ENCODE results near the gene DGKI. TPM values are rescaled to one million over a fixed set of nuclear protein-coding genes. Genes with fewer than 3 reads are reported as not detected.

The DGKI gene
- total RNA-seq, 2 donors from 2014 or later: 0.04 to 0.64 TPM

- Mint-ChIP-seq H3K4me1 (peaks cover 1% of the 10 kb centered on the region), H3K9me3 (no peaks in the 10 kb centered on the region), H3K27ac (no peak overlapping the region), H3K4me3 (no peak overlapping the region), H3K27me3 (ENCODE audit: insufficient read depth) (no peaks in the 10 kb centered on the region), H3K36me3 (ENCODE audit: low read depth) (no peaks in the 10 kb centered on the region)
- Histone ChIP-seq H3K9ac (ENCODE audit: extremely low read depth, low read length, poor library complexity, severe bottlenecking) (no peak overlapping the region), H3K9me3 (ENCODE audit: control insufficient read depth, low read length) (no peaks in the 10 kb centered on the region), H3K27me3 (ENCODE audit: control insufficient read depth, insufficient read depth, low read length, poor library complexity, severe bottlenecking) (no peaks in the 10 kb centered on the region), H3K36me3 (ENCODE audit: control insufficient read depth, insufficient read depth, low read length) (no peaks in the 10 kb centered on the region), H3K4me3 (ENCODE audit: low read length) (no peak overlapping the region), H3K27ac (ENCODE audit: low read depth, low read length) (no peak overlapping the region), H3K4me1 (ENCODE audit: control insufficient read depth, insufficient read depth, low read length) (no peaks in the 10 kb centered on the region)
- TF ChIP-seq, protein P1, sequence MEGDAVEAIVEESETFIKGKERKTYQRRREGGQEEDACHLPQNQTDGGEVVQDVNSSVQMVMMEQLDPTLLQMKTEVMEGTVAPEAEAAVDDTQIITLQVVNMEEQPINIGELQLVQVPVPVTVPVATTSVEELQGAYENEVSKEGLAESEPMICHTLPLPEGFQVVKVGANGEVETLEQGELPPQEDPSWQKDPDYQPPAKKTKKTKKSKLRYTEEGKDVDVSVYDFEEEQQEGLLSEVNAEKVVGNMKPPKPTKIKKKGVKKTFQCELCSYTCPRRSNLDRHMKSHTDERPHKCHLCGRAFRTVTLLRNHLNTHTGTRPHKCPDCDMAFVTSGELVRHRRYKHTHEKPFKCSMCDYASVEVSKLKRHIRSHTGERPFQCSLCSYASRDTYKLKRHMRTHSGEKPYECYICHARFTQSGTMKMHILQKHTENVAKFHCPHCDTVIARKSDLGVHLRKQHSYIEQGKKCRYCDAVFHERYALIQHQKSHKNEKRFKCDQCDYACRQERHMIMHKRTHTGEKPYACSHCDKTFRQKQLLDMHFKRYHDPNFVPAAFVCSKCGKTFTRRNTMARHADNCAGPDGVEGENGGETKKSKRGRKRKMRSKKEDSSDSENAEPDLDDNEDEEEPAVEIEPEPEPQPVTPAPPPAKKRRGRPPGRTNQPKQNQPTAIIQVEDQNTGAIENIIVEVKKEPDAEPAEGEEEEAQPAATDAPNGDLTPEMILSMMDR (conservative IDR thresholded peaks at IDR 0.05): no peak
- no peak for DNase-seq
- WGBS, 2 experiments (ENCODE audit: insufficient coverage in 1 of 2, insufficient read length in 1 of 2): 78 to 88% methylated on average over 5 to 8 of the region's 8 CpGs
Observed at GRCh38 chr7:137331378-137331777, 515.4 kb downstream of the DGKI start.

Other genes with a start within 250 kb of the DGKI start
- gene CREB3L2, start 155.1 kb upstream of the DGKI start, total RNA-seq: 10 to 100 TPM; 48.2 to 80.2 TPM
- gene AKR1D1, start 229.5 kb upstream of the DGKI start, total RNA-seq: not detected